ENCODE data around the gene NBR1.

DNA sequence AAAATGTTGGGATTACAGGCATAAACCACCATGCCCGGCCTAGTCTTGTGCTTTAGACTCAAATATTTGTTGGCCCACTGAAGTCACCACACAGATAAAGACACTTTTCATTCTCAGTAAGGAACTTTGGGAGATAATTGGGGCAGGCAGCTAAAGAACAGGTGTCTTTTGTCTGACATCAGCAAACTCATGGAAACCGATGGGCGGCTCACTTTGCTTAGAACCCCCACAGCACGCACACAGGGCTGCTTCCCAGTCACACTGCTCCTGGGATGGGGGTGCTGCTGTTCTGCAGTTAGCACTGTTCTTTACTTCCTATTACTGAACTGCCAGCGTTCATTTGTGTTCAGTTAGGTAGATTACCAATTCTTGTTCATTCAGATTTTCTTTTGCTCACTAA, 27.8 kb upstream of the NBR1 start:
- TF ChIP-seq CTCF (conservative IDR thresholded peaks at IDR 0.05 in 1 of 2, IDR thresholded peaks at IDR 0.05 in 1 of 2; ENCODE audit: extremely low read depth in 1 of 2, insufficient read depth in 1 of 2, low read depth in 1 of 2, low read length in 2 of 2) (no peak), EZH2 (IDR thresholded peaks at IDR 0.05; ENCODE audit: borderline replicate concordance, low read length) (no peak)

Data from mammary epithelial cell (primary cell).